Activated T-helper 2 cell treated with anti-CD3 and anti-CD28 coated beads, Interferon-gamma antibody, Interleukin-2, Interleukin-4, amounts not matched to agents 10 μg/mL and 5 μg/mL and 100 μg/mL, durations not matched to agents 14 hours and 24 hours and 36 hours (primary cell): ENCODE data around the gene ADRA2C. TPM values are rescaled to one million over a fixed set of nuclear protein-coding genes. Genes with fewer than 3 reads are reported as not detected.

Experiments
- DNase-seq: peaks from one replicate; pipeline ENCODE4 v3.0.0; 2021; ENCODE audit warnings: low spot score
- H3K27ac Mint-ChIP-seq: one replicate; pipeline ENCODE4 v1.8.0; 2021; ENCODE audit warnings: mixed read lengths
- H3K27me3 Mint-ChIP-seq: one replicate; pipeline ENCODE4 v1.8.0; 2021; ENCODE audit warnings: low read depth, mixed read lengths
- H3K36me3 Mint-ChIP-seq: one replicate; pipeline ENCODE4 v1.8.0; 2021; ENCODE audit warnings: low read depth, mixed read lengths
- H3K4me1 Mint-ChIP-seq: one replicate; pipeline ENCODE4 v1.8.0; 2021; ENCODE audit warnings: low read depth, mixed read lengths
- H3K4me3 Mint-ChIP-seq: one replicate; pipeline ENCODE4 v1.8.0; 2021; ENCODE audit warnings: low read depth, mild to moderate bottlenecking, moderate library complexity, mixed read lengths
- H3K9me3 Mint-ChIP-seq: one replicate; pipeline ENCODE4 v1.8.0; 2021; ENCODE audit warnings: mixed read lengths
- intact Hi-C: fragments of 100-400 bp; cut with micrococcal nuclease; formaldehyde crosslinking; loops from one replicate; pipeline ENCODE4 v1.15.1; 2023
- total RNA-seq: library from RNA; stranded (reverse); gene quantifications from 2 replicates; pipeline ENCODE4 v1.2.3, GENCODE V29; 2022

The ADRA2C gene
- total RNA-seq: not detected in 2 replicates

DNA sequence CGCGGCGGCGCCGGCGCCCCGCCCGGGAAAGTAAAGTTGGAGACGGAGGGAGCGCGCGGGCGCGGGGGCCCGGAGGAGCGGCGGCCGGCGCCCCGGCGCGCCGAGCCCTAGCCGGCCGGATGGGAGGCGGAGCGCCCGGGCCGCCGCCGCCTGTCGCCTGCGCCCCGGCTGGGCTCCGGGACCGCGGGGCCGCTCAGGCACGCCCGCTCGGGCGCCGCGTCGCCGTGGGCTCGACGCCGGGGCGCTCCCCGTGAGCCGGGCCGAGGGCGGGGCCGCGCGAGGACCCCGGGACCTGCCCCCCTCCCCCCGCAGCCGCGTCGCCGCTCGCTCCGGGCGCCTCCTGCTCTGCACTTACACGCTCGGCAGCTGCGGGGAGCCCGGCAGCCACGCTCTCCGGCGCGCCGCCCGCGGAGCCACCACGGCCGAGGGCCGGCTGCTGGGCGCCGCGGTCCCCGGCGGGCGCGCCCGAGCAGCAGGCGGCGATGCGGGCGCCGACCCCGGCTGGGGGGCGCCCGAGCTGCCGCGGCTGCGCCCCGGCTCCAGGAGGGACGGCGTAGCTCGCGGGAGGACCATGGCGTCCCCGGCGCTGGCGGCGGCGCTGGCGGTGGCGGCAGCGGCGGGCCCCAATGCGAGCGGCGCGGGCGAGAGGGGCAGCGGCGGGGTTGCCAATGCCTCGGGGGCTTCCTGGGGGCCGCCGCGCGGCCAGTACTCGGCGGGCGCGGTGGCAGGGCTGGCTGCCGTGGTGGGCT, at the start of gene ADRA2C:
Gene ADRA2C, plus strand, starts transcription at position 350 of the 749 bp plus-strand sequence. Its CDS starts 222 bp downstream, at position 572.
- intact Hi-C loops: no loop called here
- H3K4me1 Mint-ChIP-seq: peaks cover 2% of the 10 kb centered on the region
- no peak for DNase-seq
- peaks cover 19% of the 10 kb centered on the region for H3K27me3 Mint-ChIP-seq
- H3K36me3 Mint-ChIP-seq: no peaks in the 10 kb centered on the region
- peak within 1 kb of the TSS; percentile 64 for H3K4me3 Mint-ChIP-seq
- no peak within 1 kb of the TSS for H3K27ac Mint-ChIP-seq
- no peaks in the 10 kb centered on the region for H3K9me3 Mint-ChIP-seq

DNA sequence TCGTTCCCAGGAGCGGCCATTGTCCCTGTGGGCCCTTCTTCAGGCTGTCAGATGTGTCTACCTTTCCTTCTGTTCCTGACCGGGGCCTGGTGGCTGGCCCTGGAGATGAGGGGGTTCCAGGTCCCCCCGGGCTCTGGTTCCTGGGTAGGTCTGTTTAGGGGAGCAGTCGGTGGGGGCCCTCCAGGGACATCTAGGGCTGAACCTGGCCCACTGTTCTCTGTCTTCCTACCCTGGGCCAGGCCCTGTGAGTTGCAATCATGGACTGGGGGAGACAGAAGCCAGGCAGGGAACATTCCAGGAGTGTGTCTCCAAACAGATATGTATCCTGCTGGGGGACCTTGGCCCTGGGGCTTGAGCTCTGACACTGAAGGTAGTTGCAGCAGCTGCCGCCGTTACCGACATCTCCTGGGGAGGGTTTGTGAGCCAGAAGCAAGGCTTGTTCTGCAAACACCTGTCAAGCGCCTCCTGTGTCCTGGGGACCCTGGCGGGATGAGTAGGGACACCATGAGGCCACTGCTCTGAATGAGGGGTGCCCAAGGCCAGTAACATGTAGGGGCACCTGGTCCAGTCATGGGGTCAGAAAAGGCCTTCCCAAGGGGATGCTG, 49.5 kb upstream of the ADRA2C start:
- no peaks in the 10 kb centered on the region for H3K36me3 Mint-ChIP-seq

DNA sequence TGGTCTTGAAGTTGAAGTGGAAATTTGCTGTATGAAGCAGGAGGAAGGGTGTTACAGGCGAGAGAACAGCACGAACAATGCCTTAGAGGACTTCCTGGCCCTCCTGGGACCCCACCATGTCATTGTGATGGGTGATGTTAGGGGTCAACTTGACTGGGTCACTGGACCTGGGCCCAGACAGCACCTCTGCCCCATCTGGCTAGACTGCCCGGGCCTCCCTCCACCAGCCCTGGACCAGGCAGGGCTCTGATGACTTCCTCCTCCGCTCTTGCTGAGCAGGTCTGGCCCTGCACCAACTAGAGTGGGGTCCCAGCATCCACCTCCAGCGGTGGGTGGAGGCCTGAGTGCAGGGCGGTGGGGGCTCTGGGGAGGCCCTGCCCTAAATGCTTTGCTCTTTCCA, 48.9 kb upstream of the ADRA2C start:
- H3K36me3 Mint-ChIP-seq: no peaks in the 10 kb centered on the region
- no peaks in the 10 kb centered on the region for H3K4me1 Mint-ChIP-seq
- intact Hi-C loops: no loop called here
- H3K9me3 Mint-ChIP-seq: peaks cover 12% of the 10 kb centered on the region
- H3K27me3 Mint-ChIP-seq: no peaks in the 10 kb centered on the region
- DNase-seq: no peak
- no peak overlapping the region for H3K4me3 Mint-ChIP-seq
- H3K27ac Mint-ChIP-seq: no peak overlapping the region

More for the DNA sequence above, 49.5 kb upstream of the ADRA2C start:
- Mint-ChIP-seq H3K27ac (no peak overlapping the region), H3K4me3 (no peak overlapping the region), H3K9me3 (peaks cover 12% of the 10 kb centered on the region), H3K4me1 (no peaks in the 10 kb centered on the region), H3K27me3 (no peaks in the 10 kb centered on the region)
- DNase-seq: no peak
- intact Hi-C loops: no loop called here

DNA sequence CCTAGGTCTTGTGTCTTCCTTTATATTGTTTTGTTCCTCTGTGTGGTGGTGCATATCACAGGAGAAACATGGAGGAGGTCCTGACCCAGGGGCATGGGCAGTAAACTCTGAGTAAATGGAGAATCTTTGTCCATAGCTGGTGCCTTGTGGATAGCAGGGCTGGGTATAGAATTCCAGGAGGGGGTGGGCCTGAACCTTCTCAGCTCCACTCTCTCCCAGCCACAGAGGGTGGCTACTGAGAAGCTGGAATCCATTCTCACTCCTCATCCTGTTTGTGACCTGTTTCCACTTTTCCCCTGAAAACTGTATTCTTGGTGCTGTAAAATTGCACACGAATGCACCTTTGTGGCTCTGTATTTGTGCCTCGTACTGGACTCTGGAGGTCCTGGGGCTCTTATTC, 47.7 kb upstream of the ADRA2C start:
- no peak overlapping the region for H3K4me3 Mint-ChIP-seq
- no peaks in the 10 kb centered on the region for H3K4me1 Mint-ChIP-seq
- intact Hi-C loops: no loop called here
- no peak overlapping the region for H3K27ac Mint-ChIP-seq
- peaks cover 12% of the 10 kb centered on the region for H3K9me3 Mint-ChIP-seq
- no peaks in the 10 kb centered on the region for H3K27me3 Mint-ChIP-seq
- H3K36me3 Mint-ChIP-seq: no peaks in the 10 kb centered on the region
- DNase-seq: no peak

DNA sequence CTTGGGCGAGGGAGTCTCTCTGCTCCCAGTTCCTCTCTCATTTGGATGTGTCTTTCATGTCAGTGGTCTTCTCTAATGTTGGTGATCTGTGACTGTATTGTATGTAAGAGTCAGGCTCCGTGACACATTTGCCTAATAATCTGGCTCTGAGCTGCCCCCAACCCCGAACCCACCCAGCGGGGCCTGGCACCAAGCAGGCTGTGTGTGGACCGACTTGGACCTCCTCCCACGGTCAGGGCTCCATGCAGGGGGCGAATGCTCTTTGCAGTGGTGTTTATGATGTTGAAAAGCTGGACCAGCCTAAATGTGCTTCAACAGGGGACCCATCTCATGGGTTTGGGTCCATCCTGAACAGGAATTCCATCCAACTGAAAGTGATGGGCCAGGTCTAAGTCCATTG, 47.0 kb upstream of the ADRA2C start:
- no peak overlapping the region for H3K27ac Mint-ChIP-seq
- H3K4me1 Mint-ChIP-seq: no peaks in the 10 kb centered on the region
- intact Hi-C loops: no loop called here
- H3K36me3 Mint-ChIP-seq: no peaks in the 10 kb centered on the region
- H3K4me3 Mint-ChIP-seq: no peak overlapping the region
- peaks cover 12% of the 10 kb centered on the region for H3K9me3 Mint-ChIP-seq
- no peak for DNase-seq
- peaks cover under 1% of the 10 kb centered on the region for H3K27me3 Mint-ChIP-seq

DNA sequence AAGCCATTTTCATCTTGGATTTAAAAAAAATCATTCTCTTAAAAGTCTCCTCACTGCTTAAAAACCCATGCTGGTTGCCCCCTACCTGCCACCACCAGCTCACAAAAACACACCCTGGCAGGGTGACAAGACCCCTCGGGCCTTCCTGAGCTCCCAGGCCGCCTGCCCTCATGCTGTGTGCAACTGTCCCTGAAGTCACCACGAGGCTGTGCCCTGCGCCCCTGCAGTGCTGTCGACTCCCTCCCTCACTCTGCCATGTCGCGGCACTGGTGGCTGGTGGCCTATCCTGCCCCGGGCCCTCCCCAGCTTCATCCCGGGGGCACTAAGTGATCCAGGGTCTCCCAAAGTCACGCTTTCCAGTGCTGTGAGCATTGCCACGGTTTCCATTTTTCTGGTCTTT, 46.3 kb upstream of the ADRA2C start:
- Mint-ChIP-seq H3K27ac (no peak overlapping the region), H3K4me1 (no peaks in the 10 kb centered on the region), H3K36me3 (no peaks in the 10 kb centered on the region), H3K4me3 (no peak overlapping the region), H3K9me3 (peaks cover 12% of the 10 kb centered on the region), H3K27me3 (peaks cover 7% of the 10 kb centered on the region)
- intact Hi-C loops: no loop called here
- DNase-seq: no peak

DNA sequence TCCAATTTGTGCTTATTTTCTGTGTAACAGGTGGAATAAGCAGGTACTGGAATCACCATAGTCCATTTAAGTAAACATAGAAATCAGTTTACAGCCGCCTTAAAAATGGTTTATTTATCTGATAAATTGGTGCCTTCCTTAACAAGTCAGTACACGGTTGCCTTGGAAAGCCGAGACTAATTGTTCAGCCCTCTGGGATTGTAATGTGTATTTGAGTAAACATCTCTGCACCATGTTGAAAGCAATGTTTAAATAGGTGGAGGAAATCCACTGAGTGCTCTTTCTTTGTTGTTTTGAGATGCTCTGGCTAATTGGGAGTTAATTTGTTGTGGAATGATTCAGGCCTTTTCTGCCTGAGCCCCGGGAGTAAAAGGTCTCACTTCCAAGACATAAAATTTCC, 45.7 kb upstream of the ADRA2C start:
- DNase-seq: no peak
- H3K36me3 Mint-ChIP-seq: no peaks in the 10 kb centered on the region
- H3K4me3 Mint-ChIP-seq: no peak overlapping the region
- H3K4me1 Mint-ChIP-seq: no peaks in the 10 kb centered on the region
- H3K27me3 Mint-ChIP-seq: peaks cover 7% of the 10 kb centered on the region
- intact Hi-C loops: no loop called here
- H3K27ac Mint-ChIP-seq: no peak overlapping the region
- peaks cover 12% of the 10 kb centered on the region for H3K9me3 Mint-ChIP-seq

DNA sequence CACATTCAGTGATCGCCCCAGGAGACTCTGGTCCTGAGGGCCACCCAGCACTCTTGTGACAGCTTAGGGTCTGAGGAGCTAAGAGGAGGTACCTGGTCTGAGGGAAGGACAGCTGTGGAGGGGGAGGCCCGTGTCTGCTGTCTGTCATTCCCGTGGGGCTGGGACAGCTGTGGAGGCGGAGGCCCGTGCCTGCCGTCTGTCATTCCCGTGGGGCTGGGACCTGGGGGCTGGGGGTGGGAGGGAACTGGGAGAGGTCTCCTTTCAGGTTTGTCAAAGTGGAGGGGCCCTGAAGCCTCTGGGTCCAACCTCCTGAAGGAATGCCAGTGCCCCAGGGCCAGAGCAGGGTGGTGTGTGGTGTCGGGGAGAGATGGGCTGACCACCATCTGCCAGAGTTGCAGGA, 45.0 kb upstream of the ADRA2C start:
- H3K27me3 Mint-ChIP-seq: peaks cover 7% of the 10 kb centered on the region
- peaks cover 12% of the 10 kb centered on the region for H3K9me3 Mint-ChIP-seq
- H3K27ac Mint-ChIP-seq: no peak overlapping the region
- DNase-seq: no peak
- no peaks in the 10 kb centered on the region for H3K4me1 Mint-ChIP-seq
- H3K36me3 Mint-ChIP-seq: no peaks in the 10 kb centered on the region
- no peak overlapping the region for H3K4me3 Mint-ChIP-seq
- intact Hi-C loops: no loop called here

DNA sequence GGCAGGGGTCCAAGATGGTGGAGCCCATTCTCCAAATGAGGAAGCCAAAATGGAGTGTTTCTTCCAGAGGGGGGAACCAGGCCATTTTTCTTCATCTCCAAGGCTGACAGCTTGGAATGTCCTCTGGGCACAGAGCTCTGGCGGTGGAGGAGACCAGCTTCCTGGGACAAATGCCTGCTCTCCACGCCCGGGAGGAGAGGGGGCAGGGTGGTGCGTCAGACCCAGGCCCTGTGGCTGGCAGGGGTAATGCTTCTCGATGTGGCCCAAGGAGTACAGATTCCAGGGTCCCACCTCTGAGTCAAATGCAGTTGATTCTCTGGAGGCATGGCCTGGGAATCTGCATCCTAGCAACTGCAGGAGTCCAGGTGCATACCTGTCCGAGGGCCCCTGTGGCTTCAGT, 44.6 kb upstream of the ADRA2C start:
- no peak overlapping the region for H3K27ac Mint-ChIP-seq
- H3K9me3 Mint-ChIP-seq: peaks cover 12% of the 10 kb centered on the region
- peaks cover 7% of the 10 kb centered on the region for H3K27me3 Mint-ChIP-seq
- no peak for DNase-seq
- H3K36me3 Mint-ChIP-seq: no peaks in the 10 kb centered on the region
- H3K4me3 Mint-ChIP-seq: no peak overlapping the region
- intact Hi-C loops: no loop called here
- no peaks in the 10 kb centered on the region for H3K4me1 Mint-ChIP-seq

DNA sequence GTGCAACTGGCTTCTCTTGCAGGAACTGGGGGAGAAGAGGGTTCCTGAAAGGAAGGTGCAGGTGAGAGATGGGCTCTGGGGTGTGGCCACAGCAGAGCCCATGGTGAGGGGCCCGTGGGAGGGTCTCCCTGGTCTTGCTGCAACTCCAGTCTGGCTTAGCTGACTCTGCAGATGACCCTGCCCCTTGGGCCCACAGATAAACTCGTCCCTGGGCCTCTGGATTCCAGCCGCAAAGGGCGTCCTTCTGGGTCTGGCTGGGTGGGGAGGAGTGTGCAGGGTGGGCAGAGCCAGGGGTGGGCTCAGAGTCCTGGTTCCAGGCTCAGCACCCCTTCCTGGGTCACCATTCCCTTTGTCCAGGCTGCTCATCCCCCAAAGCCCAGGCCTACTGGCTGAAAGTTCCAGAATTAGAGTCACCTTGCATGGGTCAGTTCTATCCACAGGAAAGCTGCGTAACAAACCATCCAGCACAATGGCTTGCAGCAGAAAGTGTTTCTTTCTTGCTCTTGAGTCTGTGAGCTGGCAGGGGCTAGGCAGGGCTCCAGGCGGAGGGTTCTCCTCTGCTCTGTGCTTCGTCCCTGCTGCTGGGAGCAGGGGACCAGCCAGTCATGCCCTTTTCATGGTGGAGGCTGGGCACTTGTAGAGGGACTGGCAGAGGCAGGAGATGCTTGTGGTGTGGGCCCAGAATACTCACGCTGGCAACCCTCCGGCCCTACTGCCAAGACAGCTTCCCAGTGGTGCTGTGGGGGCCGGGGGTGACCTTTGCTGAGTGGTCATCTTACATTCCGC, 43.5 kb upstream of the ADRA2C start:
- no peaks in the 10 kb centered on the region for H3K36me3 Mint-ChIP-seq
- intact Hi-C loops: no loop called here
- no peak overlapping the region for H3K27ac Mint-ChIP-seq
- no peaks in the 10 kb centered on the region for H3K4me1 Mint-ChIP-seq
- DNase-seq: no peak
- H3K4me3 Mint-ChIP-seq: no peak overlapping the region
- H3K27me3 Mint-ChIP-seq: peaks cover 7% of the 10 kb centered on the region
- H3K9me3 Mint-ChIP-seq: peaks cover 12% of the 10 kb centered on the region

DNA sequence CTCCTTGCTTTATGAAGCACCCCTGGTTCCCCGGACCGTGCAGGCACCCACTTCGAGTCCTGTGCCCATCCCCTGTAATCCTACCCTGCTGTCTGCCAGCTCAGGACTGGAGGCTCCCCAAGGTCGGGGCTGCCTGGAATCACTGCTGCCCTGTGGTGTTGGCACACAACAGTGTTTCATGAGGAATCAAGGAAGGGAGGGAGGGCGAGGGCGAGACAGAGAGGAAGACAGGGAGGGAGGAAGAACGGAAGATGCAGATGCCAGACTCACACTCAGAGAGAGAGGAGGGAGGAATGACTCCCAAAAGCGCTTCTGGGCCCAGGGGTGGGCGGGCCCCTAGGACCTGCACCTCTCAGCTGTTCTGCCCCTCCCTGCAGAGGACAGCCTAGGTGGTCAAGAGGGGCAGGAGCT, 42.9 kb upstream of the ADRA2C start:
- Mint-ChIP-seq H3K4me1 (no peaks in the 10 kb centered on the region), H3K27me3 (peaks cover 7% of the 10 kb centered on the region), H3K27ac (no peak overlapping the region), H3K36me3 (no peaks in the 10 kb centered on the region), H3K9me3 (peaks cover 6% of the 10 kb centered on the region), H3K4me3 (no peak overlapping the region)
- intact Hi-C loops: no loop called here
- DNase-seq: no peak

DNA sequence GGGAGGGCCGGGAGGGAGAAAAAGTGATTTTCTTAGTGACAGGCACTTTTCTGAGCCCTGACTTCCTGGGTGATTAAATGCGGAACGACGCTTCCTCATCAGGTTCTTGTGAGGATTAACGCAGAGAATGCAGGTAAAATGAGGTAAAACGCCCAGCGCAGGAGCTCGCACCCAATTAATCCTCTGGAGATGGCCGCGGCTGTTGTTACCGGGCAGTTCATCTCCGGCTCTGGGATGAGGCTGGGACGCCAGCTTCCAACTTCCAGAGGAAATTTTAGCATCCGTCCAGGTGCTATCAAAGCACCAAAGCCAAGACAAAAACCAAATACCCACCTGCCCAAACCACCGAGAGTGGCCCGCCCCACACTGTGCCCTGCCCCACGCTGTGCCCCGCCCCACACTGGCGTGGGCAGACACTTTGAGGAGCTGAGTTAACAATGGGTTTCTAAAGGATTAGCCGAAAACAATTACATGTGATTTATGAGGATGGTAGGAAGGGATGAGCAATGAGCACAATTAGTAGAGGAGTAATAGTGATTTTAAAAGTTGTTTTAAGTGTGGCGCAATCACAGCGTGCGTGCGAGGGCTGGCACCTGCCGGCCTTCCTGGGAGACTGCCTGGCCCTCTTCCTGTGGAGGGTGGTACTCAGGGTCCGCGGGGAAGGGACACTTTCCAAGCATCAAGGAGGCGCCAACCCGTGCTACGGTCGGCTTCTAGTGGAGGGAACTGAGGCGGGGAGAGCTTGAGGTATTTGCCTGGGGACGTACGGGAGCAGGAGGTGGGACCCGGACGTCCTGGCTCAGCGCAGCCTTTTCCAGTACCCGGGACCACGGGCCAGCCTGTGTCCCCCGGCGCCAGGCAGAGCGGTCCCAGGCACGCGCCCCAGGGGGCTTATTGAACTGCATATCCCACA, 41.6 kb upstream of the ADRA2C start:
- no peaks in the 10 kb centered on the region for H3K9me3 Mint-ChIP-seq
- H3K27me3 Mint-ChIP-seq: peaks cover 7% of the 10 kb centered on the region
- H3K4me3 Mint-ChIP-seq: no peak overlapping the region
- no peaks in the 10 kb centered on the region for H3K4me1 Mint-ChIP-seq
- intact Hi-C loops: no loop called here
- H3K36me3 Mint-ChIP-seq: no peaks in the 10 kb centered on the region
- DNase-seq: no peak
- H3K27ac Mint-ChIP-seq: no peak overlapping the region
